Small intestine (tissue), 7 donors: ENCODE data around the gene MED12L. TPM values are rescaled to one million over a fixed set of nuclear protein-coding genes. Genes with fewer than 3 reads are reported as not detected.

ENCODE experiments used
- DNase-seq, 2 donors: peaks; one replicate each; pipeline versions ENCODE4 v3.0.0 to v3.0.0-alpha.2; 2013
- FAIRE-seq: peaks from 2 replicates; lab custom pipeline; 2012; peaks lifted over from hg19 to GRCh38; lab: Jason Lieb, UNC
- H3K27ac ChIP-seq, 3 donors: one replicate each; pipeline ENCODE4 v1.5.1; 2013; ENCODE audit warnings: low read length in 2 of 3, mild to moderate bottlenecking in 2 of 3, control low read depth in 1 of 3, inconsistent platforms in 1 of 3, low read depth in 1 of 3, moderate library complexity in 1 of 3
- H3K27me3 ChIP-seq, 3 donors: one replicate each; pipeline ENCODE4 v1.6.1; 2013; ENCODE audit warnings: low read length in 3 of 3, inconsistent platforms in 1 of 3; ENCODE audit not compliant: control insufficient read depth in 3 of 3, insufficient read depth in 3 of 3
- H3K36me3 ChIP-seq, 3 donors: one replicate each; pipeline ENCODE4 v1.6.1; 2013; ENCODE audit warnings: low read length in 3 of 3, inconsistent platforms in 1 of 3, low read depth in 1 of 3, mild to moderate bottlenecking in 1 of 3, moderate library complexity in 1 of 3; ENCODE audit not compliant: control insufficient read depth in 3 of 3, insufficient read depth in 2 of 3
- H3K4me1 ChIP-seq, 3 donors: one replicate each; pipeline ENCODE4 v1.6.1; 2013; ENCODE audit warnings: low read length in 2 of 3, inconsistent platforms in 1 of 3, low read depth in 1 of 3, mild to moderate bottlenecking in 1 of 3, moderate library complexity in 1 of 3; ENCODE audit not compliant: control insufficient read depth in 3 of 3, insufficient read depth in 2 of 3
- H3K4me3 ChIP-seq, 3 donors: one replicate each; pipeline ENCODE4 v1.5.1; 2013; ENCODE audit warnings: low read length in 3 of 3, control low read depth in 1 of 3, inconsistent platforms in 1 of 3, low read depth in 1 of 3, mild to moderate bottlenecking in 1 of 3, moderate library complexity in 1 of 3
- H3K9me3 ChIP-seq, 2 donors: one replicate each; pipeline ENCODE4 v1.6.1; 2013; ENCODE audit warnings: low read depth in 1 of 2, low read length in 1 of 2; ENCODE audit not compliant: control insufficient read depth in 2 of 2, insufficient read depth in 1 of 2
- WGBS, 3 donors: extraction: QIAGEN DNeasy Blood & Tissue Kit; methylation state at CpG; one replicate each; pipeline ENCODE4 v1.1.7; 2013; 5-methylcytosine and 5-hydroxymethylcytosine counted together
- polyA plus RNA-seq, 4 donors: library from polyadenylated mRNA; stranded (reverse) in 3 of 4; unstranded in 1 of 4; fragments of 200-250 nt in 3 of 4; fragments of 120-200 nt in 1 of 4; gene quantifications; one replicate each; pipeline versions ENCODE4 v1.2.1 to v1.2.3, GENCODE V29; 2013
- donor health status: healthy with polysubstance abuse.
- donor health status: control.
- donor health status: control.
- donor health status: Bipolar disorder and iron deficiency.
- donor health status: healthy.

The MED12L gene
- polyA plus RNA-seq, 4 donors, result 0.16 to 2.4 (median 0.36) TPM

- 56 to 64% (median 59%) methylated on average over 3 of the region's 3 CpGs for WGBS, 3 donors
These were observed 174.2 kb downstream of the MED12L start for GRCh38 chr3:151259664-151260063.

GRCh38 chr3:151262871-151263525 is 177.5 kb downstream of the MED12L start:
- Histone ChIP-seq H3K27me3 (no peaks in the 10 kb centered on the region), H3K4me3 (no peak overlapping the region), H3K27ac (peak overlapping the region in 1 of 3 donors; percentile 14), H3K4me1 (peaks cover 0 to 2% (median 0%) of the 10 kb centered on the region in 3 donors), H3K9me3 (no peaks in the 10 kb centered on the region), H3K36me3 (no peaks in the 10 kb centered on the region)
- DNase-seq, result no peak
- WGBS, 3 donors, result 81 to 83% (median 83%) methylated on average over 8 of the region's 8 CpGs
- FAIRE-seq, result no peak

More at GRCh38 chr3:151259664-151260063, 174.2 kb downstream of the MED12L start:
- H3K9me3 ChIP-seq, result no peaks in the 10 kb centered on the region
- DNase-seq (no peak), FAIRE-seq (no peak)
- H3K36me3 ChIP-seq, result no peaks in the 10 kb centered on the region
- peaks cover 0 to 2% (median 0%) of the 10 kb centered on the region in 3 donors for H3K27me3 ChIP-seq
- H3K4me3 ChIP-seq, result no peak overlapping the region
- H3K27ac ChIP-seq, result no peak overlapping the region
- no peaks in the 10 kb centered on the region for H3K4me1 ChIP-seq

GRCh38 chr3:151264605-151265004 is 179.1 kb downstream of the MED12L start:
- Histone ChIP-seq H3K36me3 (no peaks in the 10 kb centered on the region), H3K9me3 (no peaks in the 10 kb centered on the region), H3K4me1 (peaks cover 0 to 2% (median 0%) of the 10 kb centered on the region in 3 donors), H3K27ac (peak overlapping the region in 1 of 3 donors; percentile 22), H3K4me3 (no peak overlapping the region), H3K27me3 (no peaks in the 10 kb centered on the region)
- 81 to 100% (median 89%) methylated on average over 1 of the region's 1 CpG for WGBS, 3 donors
- FAIRE-seq (no peak), DNase-seq (no peak)

- Histone ChIP-seq H3K27ac (peak overlapping the region in 1 of 3 donors; percentile 48), H3K4me3 (no peak overlapping the region), H3K27me3 (no peaks in the 10 kb centered on the region), H3K4me1 (peaks cover 0 to 2% (median 0%) of the 10 kb centered on the region in 3 donors), H3K9me3 (no peaks in the 10 kb centered on the region), H3K36me3 (no peaks in the 10 kb centered on the region)
- FAIRE-seq, result no peak
- WGBS, 3 donors, result 79 to 92% (median 87%) methylated on average over 5 of the region's 5 CpGs
- DNase-seq, result no peak
These were observed 179.7 kb downstream of the MED12L start for GRCh38 chr3:151265166-151265565.

GRCh38 chr3:151265866-151266265 is 180.4 kb downstream of the MED12L start:
- no peak for DNase-seq
- Histone ChIP-seq H3K27me3 (no peaks in the 10 kb centered on the region), H3K36me3 (no peaks in the 10 kb centered on the region), H3K4me1 (peaks cover 0 to 2% (median 0%) of the 10 kb centered on the region in 3 donors), H3K4me3 (no peak overlapping the region), H3K27ac (peak overlapping the region in 1 of 3 donors; percentile 48), H3K9me3 (no peaks in the 10 kb centered on the region)
- FAIRE-seq, result no peak
- WGBS, 3 donors, result 69 to 79% (median 75%) methylated on average over 5 of the region's 5 CpGs

- no peaks in the 10 kb centered on the region for H3K36me3 ChIP-seq
- WGBS, 3 donors, result 84 to 91% (median 89%) methylated on average over 1 of the region's 1 CpG
- DNase-seq, result no peak
- H3K27me3 ChIP-seq, result no peaks in the 10 kb centered on the region
- no peaks in the 10 kb centered on the region for H3K9me3 ChIP-seq
- H3K27ac ChIP-seq, result no peak overlapping the region
- H3K4me1 ChIP-seq, result peaks cover 0 to 2% (median 0%) of the 10 kb centered on the region in 3 donors
- H3K4me3 ChIP-seq, result no peak overlapping the region
- FAIRE-seq, result no peak
These were observed 181.6 kb downstream of the MED12L start for GRCh38 chr3:151267066-151267465.

- Histone ChIP-seq H3K27me3 (no peaks in the 10 kb centered on the region), H3K27ac (peak overlapping the region in 1 of 3 donors; percentile 21), H3K4me1 (peaks cover 0 to 2% (median 0%) of the 10 kb centered on the region in 3 donors), H3K9me3 (no peaks in the 10 kb centered on the region), H3K4me3 (no peak overlapping the region), H3K36me3 (no peaks in the 10 kb centered on the region)
- no peak for FAIRE-seq
- peak in 1 of 2 donors; percentile 53 for DNase-seq
- WGBS, 3 donors, result 70 to 87% (median 70%) methylated on average over 11 of the region's 11 CpGs
These were observed 183.1 kb downstream of the MED12L start for GRCh38 chr3:151268267-151269235.

- Histone ChIP-seq H3K36me3 (no peaks in the 10 kb centered on the region), H3K9me3 (no peaks in the 10 kb centered on the region), H3K4me3 (no peak overlapping the region), H3K4me1 (peaks cover 0 to 2% (median 0%) of the 10 kb centered on the region in 3 donors), H3K27me3 (no peaks in the 10 kb centered on the region), H3K27ac (no peak overlapping the region)
- no peak for DNase-seq
- no peak for FAIRE-seq
- WGBS, 3 donors, result 76 to 90% (median 81%) methylated on average over 5 of the region's 5 CpGs
These were observed 184.2 kb downstream of the MED12L start for GRCh38 chr3:151269631-151270030.
